Activated naive CD8-positive, alpha-beta T cell treated with anti-CD3 and anti-CD28 coated beads, Interleukin-2, amount 50 U/mL, for 16 hours (primary cell): ENCODE data around the gene INPPL1.

Experiments used
- DNase-seq: peaks from one replicate; pipeline ENCODE4 v3.0.0-alpha.2; 2020; ENCODE audit warnings: low read depth, low spot score

The INPPL1 gene

DNA sequence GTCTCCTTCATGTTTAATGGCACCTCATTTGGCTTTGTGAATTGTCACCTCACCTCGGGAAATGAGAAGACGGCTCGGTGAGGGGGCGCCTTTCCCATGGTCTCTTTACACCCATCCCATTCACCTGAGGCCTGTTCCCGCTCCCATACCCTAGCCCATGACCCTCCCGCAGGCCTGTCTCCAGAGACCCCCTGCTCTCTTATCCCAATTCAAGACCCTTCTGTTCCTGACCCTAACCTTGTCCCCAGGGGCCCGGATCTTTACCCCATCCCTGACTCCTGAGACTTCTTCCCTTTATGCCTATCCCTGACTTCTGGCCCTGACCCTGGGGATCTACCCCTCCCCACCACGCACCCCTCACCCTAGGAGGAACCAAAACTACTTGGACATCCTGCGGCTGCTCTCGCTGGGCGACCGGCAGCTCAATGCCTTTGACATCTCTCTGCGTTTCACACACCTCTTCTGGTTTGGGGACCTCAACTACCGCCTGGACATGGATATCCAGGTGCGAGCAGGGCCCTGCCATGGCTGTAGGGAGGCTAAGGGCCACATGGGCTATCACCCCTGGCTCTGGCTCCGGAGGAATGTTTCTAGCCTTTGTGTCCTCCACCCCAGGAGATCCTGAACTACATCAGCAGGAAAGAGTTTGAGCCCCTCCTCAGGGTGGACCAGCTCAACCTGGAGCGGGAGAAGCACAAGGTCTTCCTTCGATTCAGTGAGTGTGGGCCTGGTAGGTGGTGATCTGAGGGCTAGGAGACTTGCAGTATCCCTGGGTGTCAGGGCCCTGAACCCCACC, 7.9 kb downstream of the INPPL1 start:
- no peak for DNase-seq

DNA sequence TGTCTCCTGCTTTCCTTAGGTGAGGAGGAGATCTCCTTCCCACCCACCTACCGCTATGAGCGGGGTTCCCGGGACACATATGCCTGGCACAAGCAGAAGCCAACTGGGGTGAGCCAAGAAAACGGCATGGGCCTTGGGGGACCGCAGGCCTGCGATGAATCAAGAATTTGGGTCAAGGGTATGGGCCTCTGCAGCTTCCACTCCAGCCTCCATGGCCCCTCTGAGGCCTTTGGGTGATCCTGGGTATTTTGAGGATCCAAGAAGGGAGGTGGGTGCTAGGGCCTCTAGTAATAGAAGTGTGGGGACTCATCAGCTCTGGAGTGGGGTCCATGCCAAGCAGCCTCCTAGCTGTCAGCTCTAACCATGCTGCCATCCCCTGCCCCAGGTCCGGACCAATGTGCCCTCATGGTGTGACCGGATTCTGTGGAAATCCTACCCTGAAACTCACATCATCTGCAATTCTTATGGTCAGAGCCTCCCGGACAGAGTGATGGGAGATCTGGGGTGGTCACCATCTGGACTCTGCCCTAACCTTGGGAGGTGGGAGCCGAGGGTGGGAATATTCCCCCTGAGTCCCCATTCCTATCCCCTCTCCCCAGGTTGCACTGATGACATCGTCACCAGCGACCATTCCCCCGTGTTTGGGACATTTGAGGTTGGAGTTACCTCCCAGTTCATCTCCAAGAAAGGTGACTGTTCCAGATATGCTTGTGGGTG, 8.6 kb downstream of the INPPL1 start:
- DNase-seq, result no peak

DNA sequence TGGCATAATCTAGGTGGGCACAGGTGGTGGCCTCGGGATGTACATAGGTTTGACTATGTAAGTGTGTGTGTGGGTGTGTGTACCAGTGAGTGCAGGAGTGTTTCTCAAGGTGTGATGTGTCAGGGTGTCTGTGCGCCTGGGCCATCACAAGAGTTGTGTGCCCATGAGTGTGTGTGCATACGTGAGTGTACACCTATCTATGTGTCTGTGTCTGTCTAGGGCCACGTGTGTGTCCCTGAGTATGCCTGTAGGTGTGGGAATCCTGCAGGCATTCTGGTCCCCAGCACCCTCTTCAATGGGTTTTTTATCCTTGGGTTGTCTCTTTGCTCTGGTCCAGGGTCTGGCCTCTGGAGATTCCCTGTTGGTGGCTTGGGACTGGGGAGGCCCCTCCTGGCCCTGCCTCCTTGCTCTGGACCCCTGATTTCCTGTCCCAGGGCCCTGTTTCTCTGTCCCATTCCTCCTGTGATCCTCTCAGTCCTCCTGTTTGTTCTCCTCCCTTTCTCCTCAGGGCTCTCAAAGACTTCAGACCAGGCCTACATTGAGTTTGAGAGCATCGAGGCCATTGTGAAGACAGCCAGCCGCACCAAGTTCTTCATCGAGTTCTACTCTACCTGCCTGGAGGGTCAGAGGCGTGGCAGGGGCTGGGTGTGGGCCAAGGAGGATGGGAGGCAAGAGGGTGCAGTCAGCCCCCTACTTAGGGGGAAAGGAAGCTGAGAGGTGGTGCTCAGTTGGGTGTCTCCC, 9.4 kb downstream of the INPPL1 start:
- DNase-seq, result no peak

DNA sequence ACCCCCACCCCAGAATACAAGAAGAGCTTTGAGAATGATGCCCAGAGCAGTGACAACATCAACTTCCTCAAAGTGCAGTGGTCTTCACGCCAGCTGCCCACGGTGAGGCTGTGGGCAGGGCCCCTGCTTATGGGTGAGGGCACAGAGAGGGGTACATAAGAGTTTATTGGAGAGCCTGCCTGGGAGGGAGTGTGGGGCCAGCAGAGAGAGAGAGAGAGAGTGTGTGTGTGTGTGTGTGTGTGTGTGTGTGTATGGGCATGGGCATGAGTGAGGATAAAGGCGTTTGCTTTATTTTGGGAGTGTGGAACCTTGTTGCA, 9.9 kb downstream of the INPPL1 start:
- DNase-seq, result no peak

DNA sequence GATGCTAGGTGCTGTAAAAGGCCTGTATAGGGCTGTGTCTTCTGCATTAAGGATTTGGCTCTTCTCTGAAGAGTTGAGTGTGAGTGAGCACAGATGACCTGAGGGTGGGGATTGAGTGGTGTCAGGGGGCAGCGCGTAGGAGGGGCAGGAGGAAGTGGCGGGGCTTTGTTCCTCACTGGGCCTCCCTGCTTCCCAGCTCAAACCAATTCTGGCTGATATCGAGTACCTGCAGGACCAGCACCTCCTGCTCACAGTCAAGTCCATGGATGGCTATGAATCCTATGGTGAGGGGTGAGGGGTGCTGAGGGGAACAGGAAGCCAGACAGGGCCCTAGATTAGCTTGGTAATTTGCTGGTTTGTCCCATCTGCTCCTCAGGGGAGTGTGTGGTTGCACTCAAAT, 10.4 kb downstream of the INPPL1 start:
- no peak for DNase-seq

DNA sequence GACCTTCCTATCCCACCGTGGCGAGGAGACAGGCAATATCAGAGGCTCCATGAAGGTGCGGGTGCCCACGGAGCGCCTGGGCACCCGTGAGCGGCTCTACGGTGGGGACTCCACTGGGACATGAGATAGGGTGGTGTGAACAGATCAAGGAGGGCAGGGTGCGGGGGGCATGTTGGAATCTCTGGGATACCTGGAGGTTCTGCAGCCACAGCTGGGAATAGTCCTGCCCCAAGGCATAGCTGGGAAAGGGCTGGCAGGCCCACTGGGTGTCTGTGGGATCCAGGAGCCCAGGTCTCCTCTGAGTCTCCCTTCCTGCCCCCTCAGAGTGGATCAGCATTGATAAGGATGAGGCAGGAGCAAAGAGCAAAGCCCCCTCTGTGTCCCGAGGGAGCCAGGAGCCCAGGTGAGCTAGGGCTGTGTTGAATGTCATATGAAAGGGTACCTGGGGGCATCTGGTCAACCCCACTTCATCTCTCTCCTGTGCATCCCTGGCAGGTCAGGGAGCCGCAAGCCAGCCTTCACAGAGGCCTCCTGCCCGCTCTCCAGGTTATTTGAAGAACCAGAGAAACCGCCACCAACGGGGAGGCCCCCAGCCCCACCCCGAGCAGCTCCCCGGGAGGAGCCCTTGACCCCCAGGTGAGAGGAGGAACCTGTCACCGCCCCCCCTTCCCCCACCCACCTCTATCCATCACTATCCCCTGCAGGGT, 10.9 kb downstream of the INPPL1 start:
- no peak for DNase-seq

DNA sequence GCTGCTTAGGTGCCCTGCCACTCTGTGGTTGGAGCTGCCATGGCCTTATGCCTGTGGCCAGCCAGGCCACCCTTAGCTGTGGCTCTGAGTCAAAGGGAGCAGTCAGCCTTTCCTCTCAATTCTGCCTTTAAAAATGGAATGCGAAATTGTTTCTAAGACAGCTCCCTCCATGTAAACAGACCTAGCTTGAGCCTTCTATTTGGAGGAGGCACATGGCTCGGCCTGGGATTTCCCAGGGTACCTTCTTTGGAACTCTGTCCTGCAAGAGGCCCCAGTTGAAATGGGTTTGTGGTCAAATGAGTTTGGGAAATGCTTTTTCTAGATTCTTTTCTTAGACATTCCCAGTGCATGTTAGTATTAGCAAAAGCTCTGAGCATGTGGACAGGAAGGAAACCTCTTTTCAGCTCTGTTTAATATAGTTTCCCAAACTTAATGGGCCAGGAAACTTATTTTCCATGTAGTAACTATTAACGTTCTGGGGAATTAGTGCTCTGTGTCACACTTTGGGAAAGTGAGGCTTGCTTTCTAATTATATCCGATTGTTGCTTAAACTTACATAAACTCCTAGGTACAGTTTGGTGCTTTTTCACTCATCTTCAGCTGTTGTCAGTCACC, 11.6 kb downstream of the INPPL1 start:
- no peak for DNase-seq

DNA sequence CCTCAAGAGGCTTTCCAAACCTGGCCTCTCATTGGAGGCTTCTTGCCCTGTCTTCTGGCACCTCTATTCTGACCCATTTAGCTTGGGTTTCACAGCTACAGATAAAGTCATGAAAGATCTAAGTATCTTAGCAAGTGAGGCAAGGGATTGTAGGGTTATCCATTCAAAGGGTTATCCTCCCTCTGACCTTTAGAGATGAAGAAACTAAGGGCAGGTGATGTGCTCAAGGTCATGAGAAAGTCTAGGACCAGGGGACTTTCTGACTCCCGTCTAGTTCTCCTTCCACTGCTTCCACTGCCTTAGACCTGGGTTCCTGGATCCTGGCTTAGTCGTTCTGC, 12.2 kb downstream of the INPPL1 start:
- no peak for DNase-seq

DNA sequence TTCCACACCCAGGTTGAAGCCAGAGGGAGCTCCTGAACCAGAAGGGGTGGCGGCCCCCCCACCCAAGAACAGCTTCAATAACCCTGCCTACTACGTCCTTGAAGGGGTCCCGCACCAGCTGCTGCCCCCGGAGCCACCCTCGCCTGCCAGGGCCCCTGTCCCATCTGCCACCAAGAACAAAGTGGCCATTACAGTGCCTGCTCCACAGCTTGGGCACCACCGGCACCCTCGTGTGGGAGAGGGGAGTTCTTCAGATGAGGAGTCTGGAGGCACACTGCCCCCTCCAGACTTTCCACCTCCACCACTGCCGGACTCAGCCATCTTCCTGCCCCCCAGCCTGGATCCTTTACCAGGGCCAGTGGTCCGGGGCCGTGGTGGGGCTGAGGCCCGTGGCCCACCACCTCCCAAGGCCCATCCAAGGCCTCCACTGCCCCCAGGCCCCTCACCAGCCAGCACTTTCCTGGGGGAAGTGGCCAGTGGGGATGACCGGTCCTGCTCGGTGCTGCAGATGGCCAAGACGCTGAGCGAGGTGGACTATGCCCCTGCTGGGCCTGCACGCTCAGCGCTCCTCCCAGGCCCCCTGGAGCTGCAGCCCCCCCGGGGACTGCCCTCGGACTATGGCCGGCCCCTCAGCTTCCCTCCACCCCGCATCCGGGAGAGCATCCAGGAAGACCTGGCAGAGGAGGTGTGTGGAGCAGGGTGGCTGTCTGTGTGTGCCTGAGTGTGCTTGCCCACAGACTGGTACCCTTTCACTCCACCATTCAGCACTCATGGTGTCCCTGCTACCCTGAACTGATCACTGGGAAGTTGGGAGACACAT, 12.8 kb downstream of the INPPL1 start:
- no peak for DNase-seq

DNA sequence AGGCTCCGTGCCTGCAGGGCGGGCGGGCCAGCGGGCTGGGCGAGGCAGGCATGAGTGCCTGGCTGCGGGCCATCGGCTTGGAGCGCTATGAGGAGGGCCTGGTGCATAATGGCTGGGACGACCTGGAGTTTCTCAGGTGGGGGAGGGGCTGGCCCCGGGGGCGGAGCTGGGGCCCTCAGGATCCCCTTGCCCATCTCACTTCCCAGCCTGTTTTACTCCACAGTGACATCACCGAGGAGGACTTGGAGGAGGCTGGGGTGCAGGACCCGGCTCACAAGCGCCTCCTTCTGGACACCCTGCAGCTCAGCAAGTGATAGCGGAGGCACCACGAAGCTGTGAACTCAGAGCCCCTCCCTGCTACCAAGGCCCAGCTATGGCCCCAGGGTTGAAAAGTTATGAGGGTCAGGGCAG, 13.5 kb downstream of the INPPL1 start:
- no peak for DNase-seq

DNA sequence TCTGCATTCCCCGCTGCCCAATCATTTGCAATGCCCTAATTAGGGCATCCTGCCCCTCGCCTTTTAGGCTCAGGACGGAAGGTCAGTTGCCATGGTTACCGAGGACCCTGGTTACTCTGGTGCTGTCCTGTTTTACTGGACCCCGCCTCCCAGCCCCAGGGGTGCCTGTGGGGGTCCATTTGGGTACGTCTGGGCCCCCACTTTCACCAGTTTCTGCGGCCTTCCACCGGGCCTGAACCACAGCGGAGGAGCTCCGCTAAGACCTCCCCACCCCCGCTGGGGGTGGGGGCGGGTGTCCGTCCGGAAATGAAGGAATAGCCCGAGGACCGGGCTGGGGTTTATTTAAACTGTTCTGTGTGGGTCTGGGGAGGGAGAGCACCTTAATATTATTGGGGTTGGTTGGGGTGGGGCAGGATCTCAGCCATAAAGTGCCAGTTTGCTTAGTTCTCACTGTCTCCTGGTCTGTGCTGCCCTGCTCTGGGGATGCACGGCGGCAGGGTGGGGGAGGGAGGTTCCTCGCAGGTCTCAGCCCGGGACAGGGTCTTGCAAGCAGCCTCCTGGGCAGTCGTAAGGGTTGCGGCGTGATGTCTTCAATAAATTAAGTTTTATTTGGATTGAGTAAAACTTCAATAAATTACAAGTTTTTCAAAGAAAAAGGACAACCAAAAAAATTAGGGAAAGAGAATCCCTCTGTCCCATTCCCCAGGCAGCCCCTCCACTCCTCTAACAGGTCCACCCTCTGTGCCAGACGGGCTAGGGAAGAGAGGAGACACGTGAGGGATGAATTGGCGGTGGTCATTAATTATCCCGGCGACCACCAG, 14.1 kb downstream of the INPPL1 start:
- DNase-seq, result no peak

DNA sequence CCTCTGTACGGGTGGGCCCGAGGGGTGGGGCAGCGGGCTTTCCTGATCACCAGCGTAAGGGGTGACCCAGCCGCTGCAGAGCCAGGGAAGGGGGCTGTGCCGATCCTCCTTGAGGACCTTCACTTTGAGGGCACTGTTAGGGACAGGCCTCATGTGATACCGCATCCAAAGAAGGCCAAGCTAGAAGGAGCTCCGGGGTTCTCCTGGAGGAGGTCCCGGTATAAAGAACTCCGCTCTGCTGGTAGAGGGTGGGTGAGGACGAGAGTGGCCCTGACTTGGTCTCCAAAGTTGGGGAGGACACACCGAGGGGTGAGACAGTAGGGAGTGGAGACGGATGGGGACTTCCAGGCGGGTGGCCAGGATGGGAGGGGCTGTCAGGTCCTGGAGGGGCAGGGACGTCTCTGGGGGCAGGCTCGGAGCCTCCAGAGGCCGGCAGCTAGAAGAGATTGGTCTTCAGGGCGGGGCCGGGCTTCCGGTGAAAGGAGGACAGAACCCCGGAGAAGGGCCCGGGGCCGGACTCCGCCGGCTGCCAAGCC, 14.8 kb downstream of the INPPL1 start:
- DNase-seq, result no peak

DNA sequence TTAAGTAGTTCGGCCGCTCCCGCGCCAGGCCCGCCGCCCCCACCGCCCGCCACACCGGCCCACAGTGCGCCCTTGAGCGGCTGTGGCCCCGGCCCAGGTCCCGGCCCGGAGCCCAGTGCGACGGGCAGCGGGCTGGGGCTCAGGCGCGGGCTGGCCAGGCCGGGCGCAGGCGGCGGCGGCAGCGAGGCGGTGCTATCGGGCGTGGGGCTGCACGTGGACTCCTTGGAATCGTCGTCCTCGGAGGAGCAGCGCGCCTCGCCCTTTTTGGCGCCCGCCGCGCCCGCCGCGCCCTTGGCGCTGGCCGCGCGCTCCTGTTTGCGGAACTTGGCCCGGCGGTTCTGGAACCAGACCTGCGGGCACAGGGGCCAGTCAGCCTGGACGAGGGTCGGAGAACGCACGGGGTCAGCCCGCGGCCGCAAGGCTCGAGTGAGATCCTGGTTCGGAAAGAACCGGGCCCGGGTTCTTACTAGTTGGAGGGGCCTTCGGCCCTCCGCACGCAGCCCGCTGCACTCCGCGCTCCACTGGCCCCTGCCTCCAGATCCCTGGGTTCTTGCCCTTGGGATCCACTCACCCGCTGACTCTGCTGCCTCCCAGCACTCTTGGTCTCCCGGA, 15.4 kb downstream of the INPPL1 start:
- DNase-seq, result no peak

DNA sequence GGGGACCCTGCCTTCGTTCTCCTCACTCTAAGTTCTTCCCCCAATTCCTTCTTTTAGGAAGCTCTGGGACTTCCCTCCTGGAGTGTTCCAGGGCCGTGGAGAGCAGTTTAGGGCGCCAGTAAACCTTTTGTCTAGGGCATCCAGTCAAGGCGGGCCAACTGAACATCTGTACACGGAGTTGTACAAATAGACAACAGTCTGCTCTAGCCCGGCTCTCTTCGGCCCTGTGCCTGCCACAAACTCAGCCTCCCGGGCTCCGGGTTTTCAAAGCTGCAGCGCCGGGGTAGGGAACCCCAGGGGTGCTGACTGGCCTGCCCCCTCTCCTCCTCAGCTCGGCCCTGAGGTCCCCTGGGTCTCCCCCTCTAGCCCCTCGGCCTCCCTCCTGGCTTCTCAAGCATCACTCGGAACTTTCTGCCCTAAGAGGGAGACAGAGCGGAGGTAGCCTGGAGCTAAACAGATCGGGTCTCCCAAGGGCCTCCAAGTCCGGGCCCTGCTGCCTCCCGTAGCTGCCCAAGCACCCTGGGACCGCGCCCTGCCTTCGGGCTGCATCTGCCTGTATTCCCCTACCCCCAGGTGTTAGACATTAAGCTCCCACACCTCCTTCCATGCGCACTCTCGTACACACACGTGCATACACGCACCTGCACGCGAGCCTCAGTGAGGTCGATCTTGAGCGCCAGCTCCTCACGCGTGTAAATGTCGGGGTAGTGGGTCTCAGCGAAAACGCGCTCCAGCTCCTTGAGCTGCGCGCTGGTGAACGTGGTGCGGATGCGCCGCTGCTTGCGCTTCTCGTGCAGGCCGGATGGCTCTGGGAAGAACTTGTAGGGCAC, 16.1 kb downstream of the INPPL1 start:
- DNase-seq, result no peak

DNA sequence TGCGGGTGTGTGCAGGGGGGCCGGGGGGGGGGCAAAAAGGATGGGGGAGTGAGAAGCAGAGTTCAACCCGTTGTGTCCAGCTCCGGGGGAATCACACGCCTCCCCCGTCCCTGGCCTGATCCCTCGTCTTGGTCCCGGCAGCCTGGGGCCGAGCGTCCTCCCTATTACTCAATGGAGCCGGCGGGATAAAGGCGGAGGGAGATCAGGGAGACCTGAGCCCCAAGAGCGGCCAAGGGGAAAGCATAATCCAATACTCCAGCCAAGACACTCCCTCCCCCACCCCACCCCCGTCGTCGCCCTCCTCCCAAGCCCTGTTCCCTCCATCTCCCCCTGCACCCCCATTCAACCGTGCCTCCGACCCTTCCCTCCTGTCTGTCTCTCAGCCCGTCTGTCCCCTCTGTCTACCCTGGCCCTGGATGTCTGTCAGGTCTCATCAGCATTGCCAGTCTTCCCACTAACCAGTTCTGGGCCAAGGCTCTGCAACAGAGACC, 16.8 kb downstream of the INPPL1 start:
- no peak for DNase-seq

DNA sequence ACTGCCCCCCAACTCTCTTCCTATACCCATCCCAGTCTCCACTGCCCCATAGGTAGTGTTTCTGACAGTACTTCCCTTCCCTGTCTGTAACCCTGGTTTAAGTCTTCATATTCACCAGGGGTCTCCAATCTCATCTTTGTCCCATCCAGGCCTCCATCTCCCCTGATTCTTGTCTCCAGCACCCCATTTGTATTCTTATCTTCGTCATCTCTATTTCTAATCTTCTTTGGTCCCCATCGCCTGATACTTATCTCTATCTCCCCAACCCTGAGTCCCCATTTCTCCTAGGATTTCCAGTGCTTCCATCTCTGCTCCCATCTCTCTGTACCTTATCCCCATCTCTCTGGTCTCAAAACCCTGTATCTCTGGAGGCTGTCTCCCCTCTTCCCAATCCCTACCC, 17.6 kb downstream of the INPPL1 start:
- no peak for DNase-seq

DNA sequence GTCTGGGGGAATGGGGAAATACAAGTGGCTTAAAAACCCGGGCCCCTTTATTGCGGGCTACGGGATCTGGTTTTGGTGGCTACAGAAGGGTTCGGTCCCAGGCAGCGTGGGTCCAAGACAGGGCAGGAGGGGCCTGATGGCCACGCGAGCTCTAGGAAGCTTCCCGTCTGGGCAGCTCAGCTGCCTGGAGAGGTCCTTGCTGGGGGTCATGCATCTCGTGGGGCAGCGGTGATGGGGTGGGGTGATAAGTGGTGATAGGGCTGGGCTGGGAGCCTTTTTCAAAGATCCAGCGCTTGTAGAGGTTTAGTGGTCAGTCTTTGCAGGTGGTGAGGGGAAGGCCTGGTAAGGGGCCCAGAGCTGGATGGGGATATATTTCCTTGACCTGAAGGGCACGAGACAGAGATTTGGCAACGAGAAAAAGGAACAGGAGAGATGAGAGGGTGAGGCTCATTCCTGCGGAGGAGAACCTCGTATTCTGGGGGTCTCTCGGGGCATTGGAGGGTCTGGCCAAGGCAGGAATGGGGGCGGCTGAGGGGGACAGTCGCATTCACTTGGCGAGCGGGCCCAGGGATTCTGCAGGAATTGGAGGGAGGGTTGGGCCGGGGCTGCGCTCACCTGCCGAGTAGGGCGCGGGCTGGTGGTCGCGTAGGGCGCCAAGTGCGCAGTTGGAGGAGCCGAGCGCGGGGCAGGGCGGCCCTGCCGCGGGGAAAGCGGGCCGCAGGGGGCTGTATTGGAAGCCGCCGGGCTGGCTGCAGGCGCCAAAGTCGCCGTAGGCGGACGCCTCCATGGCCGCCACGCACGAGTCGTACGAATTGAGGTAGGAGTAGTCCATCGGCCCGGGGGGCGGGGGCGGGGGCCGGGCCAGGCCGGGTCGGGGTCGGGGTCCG, 18.8 kb downstream of the INPPL1 start:
- no peak for DNase-seq

DNA sequence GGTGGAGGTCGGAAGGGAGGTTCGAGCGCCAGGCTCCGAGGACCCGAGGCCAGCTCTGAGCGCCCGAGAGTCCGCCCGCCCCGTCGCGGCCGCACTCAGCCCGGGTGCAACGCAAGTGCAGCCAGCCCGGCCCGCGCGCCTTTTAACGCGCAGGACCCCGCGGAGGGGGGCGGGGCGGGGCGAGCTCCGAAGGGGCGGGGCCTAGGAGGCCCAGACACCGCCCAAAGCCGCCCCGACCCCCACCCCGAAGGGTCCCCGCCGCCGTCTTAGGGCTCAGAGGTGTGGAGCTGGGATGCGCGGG, 19.4 kb downstream of the INPPL1 start, which contains the start of gene PHOX2A:
Gene PHOX2A, minus strand, starts transcription at position 117 of the 301 bp plus-strand sequence. CDS start 172 bp downstream, outside the sequence.
- no peak for DNase-seq
